ENCODE measurements around the gene TUFT1. TPM values are rescaled to one million over a fixed set of nuclear protein-coding genes. Genes with fewer than 3 reads are reported as not detected.

The TUFT1 gene
- total RNA-seq, 2 donors from 2014 or later, result 4.3 to 7.9 TPM

DNA sequence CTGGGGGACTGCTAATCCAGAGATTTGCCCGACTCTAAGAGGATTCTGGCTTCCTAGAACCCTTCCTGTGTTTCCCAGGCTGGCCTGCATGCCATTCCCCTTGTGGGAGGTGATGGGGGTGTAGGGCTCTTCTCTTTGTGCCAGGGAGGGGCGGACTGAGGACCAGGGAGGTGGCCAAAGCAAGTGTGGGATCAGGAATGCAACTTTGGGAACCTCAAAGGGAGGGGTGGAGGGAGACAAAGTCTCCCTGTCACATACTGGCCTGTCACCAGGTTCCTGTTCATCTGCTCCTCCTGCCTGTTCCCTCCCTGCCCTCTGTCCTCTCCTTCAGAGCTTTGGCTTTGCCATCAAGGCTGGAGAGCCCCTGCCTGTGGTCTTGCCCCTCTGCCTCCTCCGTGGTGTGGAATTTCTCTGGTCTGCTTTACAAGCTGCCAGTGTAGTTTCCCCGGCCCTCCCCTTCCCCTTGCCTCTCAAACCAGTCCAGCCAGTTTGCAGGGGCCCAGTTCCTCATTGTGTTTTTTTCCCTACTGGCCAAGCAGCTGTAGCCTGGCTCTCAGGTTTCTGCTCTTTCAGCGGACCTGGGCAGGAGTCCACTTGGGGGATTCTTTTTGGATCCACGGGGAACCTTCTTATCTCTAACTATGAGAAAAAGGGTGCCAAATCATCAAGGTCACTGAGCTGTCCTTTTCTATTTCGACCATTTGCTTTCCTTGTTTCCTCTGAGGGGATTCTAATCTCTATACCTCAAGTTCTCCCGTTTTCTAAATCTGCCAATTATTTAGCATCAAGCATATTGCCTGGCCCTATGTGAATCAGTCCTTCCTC lies 27.1 kb upstream of the TUFT1 start:
- Histone ChIP-seq H3K4me1 (peaks cover 0 to 20% of the 10 kb centered on the region in 2 donors), H3K27ac (no peak overlapping the region), H3K27me3 (no peaks in the 10 kb centered on the region), H3K9me3 (no peaks in the 10 kb centered on the region), H3K4me3 (no peak overlapping the region), H3K36me3 (no peaks in the 10 kb centered on the region)
- no peak for DNase-seq (ENCODE audit: low spot score)
- TF ChIP-seq, protein P1, sequence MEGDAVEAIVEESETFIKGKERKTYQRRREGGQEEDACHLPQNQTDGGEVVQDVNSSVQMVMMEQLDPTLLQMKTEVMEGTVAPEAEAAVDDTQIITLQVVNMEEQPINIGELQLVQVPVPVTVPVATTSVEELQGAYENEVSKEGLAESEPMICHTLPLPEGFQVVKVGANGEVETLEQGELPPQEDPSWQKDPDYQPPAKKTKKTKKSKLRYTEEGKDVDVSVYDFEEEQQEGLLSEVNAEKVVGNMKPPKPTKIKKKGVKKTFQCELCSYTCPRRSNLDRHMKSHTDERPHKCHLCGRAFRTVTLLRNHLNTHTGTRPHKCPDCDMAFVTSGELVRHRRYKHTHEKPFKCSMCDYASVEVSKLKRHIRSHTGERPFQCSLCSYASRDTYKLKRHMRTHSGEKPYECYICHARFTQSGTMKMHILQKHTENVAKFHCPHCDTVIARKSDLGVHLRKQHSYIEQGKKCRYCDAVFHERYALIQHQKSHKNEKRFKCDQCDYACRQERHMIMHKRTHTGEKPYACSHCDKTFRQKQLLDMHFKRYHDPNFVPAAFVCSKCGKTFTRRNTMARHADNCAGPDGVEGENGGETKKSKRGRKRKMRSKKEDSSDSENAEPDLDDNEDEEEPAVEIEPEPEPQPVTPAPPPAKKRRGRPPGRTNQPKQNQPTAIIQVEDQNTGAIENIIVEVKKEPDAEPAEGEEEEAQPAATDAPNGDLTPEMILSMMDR (IDR thresholded peaks at IDR 0.05), result no peak

DNA sequence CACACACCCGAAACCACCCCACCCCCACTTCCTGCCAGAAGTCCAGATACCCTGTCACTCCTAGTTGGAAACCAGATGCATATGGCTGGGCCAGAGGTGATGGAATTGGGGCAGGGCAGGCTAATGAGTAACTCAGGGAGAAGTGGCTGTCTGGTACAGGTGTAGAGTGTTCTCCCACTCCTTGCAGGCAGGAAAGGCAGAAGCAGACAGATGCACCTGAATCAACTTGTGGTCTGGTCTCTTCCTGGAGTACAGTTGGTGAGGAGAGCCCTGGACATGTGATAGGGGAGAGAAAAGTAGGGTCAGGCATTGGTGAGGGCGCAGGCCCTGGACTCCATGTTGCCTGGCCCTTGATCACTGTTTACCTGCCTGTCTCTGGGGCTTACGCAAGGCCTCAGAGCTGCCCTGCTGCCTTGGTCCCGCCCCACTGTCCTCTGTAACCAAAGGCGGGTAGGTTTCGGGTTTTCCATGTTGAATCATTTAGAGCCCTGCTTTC lies 26.4 kb upstream of the TUFT1 start:
- no peak for DNase-seq (ENCODE audit: low spot score)
- H3K9me3 ChIP-seq, result no peaks in the 10 kb centered on the region
- no peak overlapping the region for H3K4me3 ChIP-seq
- TF ChIP-seq, protein P1 (IDR thresholded peaks at IDR 0.05), result no peak
- no peaks in the 10 kb centered on the region for H3K27me3 ChIP-seq
- H3K36me3 ChIP-seq, result no peaks in the 10 kb centered on the region
- H3K4me1 ChIP-seq, result peaks cover 0 to 20% of the 10 kb centered on the region in 2 donors
- H3K27ac ChIP-seq, result no peak overlapping the region

DNA sequence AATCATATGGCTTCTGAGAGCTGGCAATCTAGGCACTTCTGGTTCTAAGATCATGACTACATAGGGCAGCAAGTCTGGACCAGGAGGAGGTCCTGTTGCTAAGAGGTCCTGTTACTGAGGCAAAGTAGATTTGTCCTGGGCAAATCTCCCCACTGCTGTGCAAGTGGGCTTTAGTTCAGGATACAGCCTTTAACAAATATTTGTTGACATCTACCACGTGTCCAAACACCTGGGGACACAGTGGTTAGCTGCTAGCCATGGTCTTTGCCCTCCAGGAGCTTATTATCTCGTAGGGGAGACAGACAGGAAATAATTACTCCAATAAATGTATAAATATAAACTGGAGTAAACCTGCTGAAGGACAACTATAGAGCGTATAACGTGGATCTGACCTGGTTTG lies 25.7 kb upstream of the TUFT1 start:
- Histone ChIP-seq H3K4me1 (peaks cover 0 to 20% of the 10 kb centered on the region in 2 donors), H3K27ac (no peak overlapping the region), H3K36me3 (no peaks in the 10 kb centered on the region), H3K4me3 (no peak overlapping the region), H3K9me3 (no peaks in the 10 kb centered on the region), H3K27me3 (no peaks in the 10 kb centered on the region)
- TF ChIP-seq, protein P1 (IDR thresholded peaks at IDR 0.05), result no peak
- no peak for DNase-seq (ENCODE audit: low spot score)

DNA sequence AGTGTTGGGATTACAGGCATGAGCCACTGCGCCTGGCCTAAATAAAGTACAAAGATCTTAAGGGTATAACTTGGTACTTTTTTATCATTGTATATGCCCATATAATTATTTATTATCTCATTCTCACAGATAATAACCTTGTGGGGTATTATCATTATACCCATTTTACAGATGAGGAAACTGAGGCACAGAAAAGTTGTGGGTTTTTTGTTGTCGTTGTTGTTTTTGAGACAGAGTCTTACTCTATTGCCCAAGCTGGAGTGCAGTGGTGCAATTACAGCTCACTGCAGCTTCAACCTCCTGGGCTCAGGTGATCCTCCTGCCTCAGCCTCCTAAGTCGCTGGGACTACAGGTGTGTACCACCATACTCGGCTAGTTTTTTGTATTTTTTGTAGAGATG lies 24.8 kb upstream of the TUFT1 start:
- DNase-seq (ENCODE audit: low spot score), result no peak
- H3K9me3 ChIP-seq, result no peaks in the 10 kb centered on the region
- no peaks in the 10 kb centered on the region for H3K36me3 ChIP-seq
- H3K27ac ChIP-seq, result no peak overlapping the region
- H3K27me3 ChIP-seq, result no peaks in the 10 kb centered on the region
- no peak overlapping the region for H3K4me3 ChIP-seq
- H3K4me1 ChIP-seq, result peaks cover 0 to 18% of the 10 kb centered on the region in 2 donors
- TF ChIP-seq, protein P1 (IDR thresholded peaks at IDR 0.05), result no peak

DNA sequence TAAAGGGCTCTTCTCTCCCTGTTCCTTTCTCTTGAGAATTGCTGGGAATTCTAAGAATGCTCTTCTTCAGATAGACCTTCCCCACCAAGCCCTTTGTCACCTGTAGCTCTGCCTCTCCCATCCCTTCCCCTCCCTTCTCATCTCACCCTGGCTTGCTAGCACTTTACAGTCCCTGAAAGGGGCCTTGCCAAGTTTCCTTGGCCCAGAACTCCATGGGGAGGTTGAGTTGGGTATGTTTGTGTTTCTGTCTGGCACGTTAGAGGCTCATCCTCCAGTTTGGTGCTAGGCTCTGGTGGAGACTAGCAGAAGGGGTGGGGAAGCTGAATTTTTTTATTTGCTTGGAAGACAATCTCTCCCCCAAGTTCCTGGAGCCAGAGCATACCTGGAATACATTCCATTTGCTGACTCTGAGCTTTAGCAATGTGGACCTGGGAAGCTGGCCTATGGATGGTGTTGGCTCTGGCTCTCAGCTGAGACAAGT lies 24.0 kb upstream of the TUFT1 start:
- Histone ChIP-seq H3K4me3 (no peak overlapping the region), H3K9me3 (no peaks in the 10 kb centered on the region), H3K27ac (no peak overlapping the region), H3K4me1 (peaks cover 0 to 12% of the 10 kb centered on the region in 2 donors), H3K36me3 (no peaks in the 10 kb centered on the region), H3K27me3 (no peaks in the 10 kb centered on the region)
- no peak for DNase-seq (ENCODE audit: low spot score)
- TF ChIP-seq, protein P1 (IDR thresholded peaks at IDR 0.05), result no peak

Measured in right atrium auricular region (tissue), 2 donors.